Suprapubic skin (tissue), 4 donors: ENCODE data around the gene C1QL1. TPM values are rescaled to one million over a fixed set of nuclear protein-coding genes. Genes with fewer than 3 reads are reported as not detected.

Experiments used
- DNase-seq, 2 donors: peaks; one replicate each; pipeline ENCODE4 v3.0.0-alpha.2; 2019; ENCODE audit warnings: low spot score in 2 of 2
- H3K27ac ChIP-seq: fragments of 200-600 bp; sonication (generic); one replicate; pipeline ENCODE4 v1.5.1; 2019
- H3K27me3 ChIP-seq: fragments of 200-600 bp; sonication (generic); one replicate; pipeline ENCODE4 v1.5.1; 2019
- H3K36me3 ChIP-seq: fragments of 200-600 bp; sonication (generic); one replicate; pipeline ENCODE4 v1.5.1; 2019
- H3K4me1 ChIP-seq: fragments of 200-600 bp; sonication (generic); one replicate; pipeline ENCODE4 v1.5.1; 2019
- H3K4me3 ChIP-seq: fragments of 200-600 bp; sonication (generic); one replicate; pipeline ENCODE4 v1.5.1; 2019; ENCODE audit warnings: mild to moderate bottlenecking
- H3K9me3 ChIP-seq: fragments of 200-600 bp; sonication (generic); one replicate; pipeline ENCODE4 v1.5.1; 2019
- CTCF ChIP-seq, 2 donors: fragments of 200-600 bp in 1 of 2; fragments of 450-650 bp in 1 of 2; sonication (generic) in 1 of 2; IDR thresholded peaks; one replicate each; pipeline ENCODE4 v1.5.1; 2016 to 2019; ENCODE audit warnings: antibody characterized with exemption in 2 of 2, mild to moderate bottlenecking in 1 of 2, moderate library complexity in 1 of 2
- EP300 ChIP-seq: sonication (generic); formaldehyde crosslinking; IDR thresholded peaks from one replicate; pipeline ENCODE4 v1.6.1; 2017; ENCODE audit warnings: antibody characterized with exemption
- POLR2A ChIP-seq, 2 donors: fragments of 450-650 bp; IDR thresholded peaks; one replicate each; pipeline ENCODE4 v1.6.1; 2017; ENCODE audit warnings: antibody characterized with exemption in 2 of 2, mild to moderate bottlenecking in 2 of 2, moderate library complexity in 2 of 2
- POLR2AphosphoS5 ChIP-seq, 3 donors: sonication (generic); formaldehyde crosslinking; IDR thresholded peaks; one replicate each; pipeline ENCODE4 v1.6.1; 2017; ENCODE audit warnings: antibody characterized with exemption in 3 of 3
- WGBS: methylation state at CpG from one replicate; pipeline ENCODE4 v1.1.5; 2018; 5-methylcytosine and 5-hydroxymethylcytosine counted together
- total RNA-seq, 4 donors: library from RNA; depleted of rRNA; stranded (reverse); fragments of >200 nt; gene quantifications; one replicate each; pipeline ENCODE4 v1.1.0, GENCODE V29; 2016

Gene C1QL1
- total RNA-seq, 4 donors from 2014 or later = not detected

DNA sequence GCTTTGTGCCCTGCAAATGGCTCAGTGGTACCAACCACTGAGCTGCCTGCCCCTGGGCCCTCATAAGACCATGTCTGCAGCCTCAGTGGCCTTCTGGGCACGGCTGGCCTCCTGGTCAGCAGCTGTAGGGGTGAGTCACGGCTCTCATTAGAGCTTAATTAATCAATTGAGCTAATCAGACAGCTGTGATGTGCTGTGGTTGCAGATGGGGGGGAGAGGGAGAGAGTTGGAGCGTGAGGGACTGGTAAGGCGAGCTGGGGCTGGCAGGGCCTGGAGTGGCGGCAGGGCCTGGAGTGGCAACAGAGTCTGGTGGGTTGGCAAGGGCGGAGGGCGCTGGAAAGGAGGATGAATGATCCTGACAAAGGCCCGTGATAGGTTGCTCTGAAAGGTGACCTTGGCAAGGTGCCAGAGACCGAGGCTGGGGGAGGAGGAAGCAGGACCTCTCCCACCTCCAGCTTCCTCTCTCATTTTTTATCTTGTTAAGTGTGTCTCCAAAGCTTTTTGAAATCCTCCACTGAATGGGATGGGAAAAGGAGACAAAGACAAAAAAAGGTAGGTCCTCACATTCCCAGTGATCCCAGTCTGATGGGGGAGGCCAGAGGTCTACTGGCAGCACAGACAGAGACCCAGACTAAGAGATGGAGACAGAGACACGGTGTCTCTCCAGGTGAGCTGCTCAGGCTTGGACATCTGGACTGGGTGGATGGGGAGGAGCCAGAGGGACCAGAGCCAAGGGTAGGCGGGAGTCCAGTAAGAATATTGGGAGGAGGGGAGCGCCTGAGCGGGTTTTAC is 41.8 kb upstream of the C1QL1 start:
- Histone ChIP-seq H3K36me3 (no peaks in the 10 kb centered on the region), H3K4me1 (no peaks in the 10 kb centered on the region), H3K9me3 (no peaks in the 10 kb centered on the region), H3K27ac (no peak overlapping the region), H3K27me3 (no peaks in the 10 kb centered on the region), H3K4me3 (no peak overlapping the region)
- no peak for DNase-seq
- WGBS = 76% methylated on average over 12 of the region's 13 CpGs
- TF ChIP-seq POLR2AphosphoS5 (IDR thresholded peaks at IDR 0.05) = no peak
- no peak for TF ChIP-seq POLR2A (IDR thresholded peaks at IDR 0.05)
- TF ChIP-seq EP300 = no peak
- TF ChIP-seq CTCF (IDR thresholded peaks at IDR 0.05) = no peak

DNA sequence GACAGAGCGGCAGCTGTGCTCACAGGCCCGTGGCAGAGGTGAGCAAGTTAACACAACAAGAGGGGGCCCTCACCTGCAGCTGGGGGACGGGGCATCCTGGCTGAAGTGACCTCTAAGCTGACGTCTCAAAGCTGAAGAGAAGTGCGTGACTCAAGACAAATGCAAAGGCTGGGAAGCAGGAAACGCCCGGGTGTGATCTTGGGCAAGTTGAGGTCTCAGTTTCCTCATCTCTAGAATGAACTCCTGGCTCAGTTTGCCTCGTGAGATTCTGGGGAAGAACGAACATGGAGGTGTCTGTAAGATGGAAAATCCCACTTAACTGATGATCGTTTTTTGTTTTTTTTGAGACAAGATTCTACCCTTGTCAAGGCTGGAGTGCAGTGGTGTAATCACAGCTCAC is 40.1 kb upstream of the C1QL1 start:
- DNase-seq = no peak
- Histone ChIP-seq H3K4me3 (no peak overlapping the region), H3K36me3 (no peaks in the 10 kb centered on the region), H3K9me3 (no peaks in the 10 kb centered on the region), H3K27ac (no peak overlapping the region), H3K4me1 (no peaks in the 10 kb centered on the region), H3K27me3 (no peaks in the 10 kb centered on the region)
- 84% methylated on average over 10 of the region's 10 CpGs for WGBS
- no peak for TF ChIP-seq CTCF (IDR thresholded peaks at IDR 0.05)
- TF ChIP-seq POLR2AphosphoS5 (IDR thresholded peaks at IDR 0.05) = no peak
- TF ChIP-seq EP300 = no peak
- no peak for TF ChIP-seq POLR2A (IDR thresholded peaks at IDR 0.05)

DNA sequence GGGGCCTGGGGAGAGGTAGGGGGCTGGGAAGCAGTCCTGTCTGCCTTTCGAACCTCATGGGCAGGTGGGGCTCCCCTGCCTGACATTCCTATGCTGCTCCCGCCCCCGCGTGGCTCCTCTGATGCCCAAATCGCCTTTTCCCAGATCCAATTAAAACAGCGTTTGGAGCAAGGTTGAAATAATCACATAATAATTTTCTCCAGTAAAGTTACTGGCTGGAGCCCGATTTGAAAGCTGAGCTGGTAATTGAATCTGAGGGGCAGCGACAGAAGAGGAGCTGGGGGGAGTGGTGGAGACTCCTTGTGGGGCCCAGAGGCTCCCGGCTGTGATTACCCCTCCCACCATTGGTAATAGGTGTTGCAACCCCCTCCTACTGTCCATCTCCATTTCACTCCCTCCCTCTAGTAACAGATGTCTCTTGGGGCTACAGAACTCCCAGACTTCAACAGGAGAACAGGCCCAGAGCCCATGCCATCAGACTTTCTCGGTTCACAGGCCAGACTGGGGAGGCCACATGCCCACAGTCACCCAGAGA is 38.9 kb upstream of the C1QL1 start:
- no peaks in the 10 kb centered on the region for H3K27me3 ChIP-seq
- no peaks in the 10 kb centered on the region for H3K9me3 ChIP-seq
- no peak for TF ChIP-seq EP300
- no peak for TF ChIP-seq POLR2AphosphoS5 (IDR thresholded peaks at IDR 0.05)
- no peak for TF ChIP-seq POLR2A (IDR thresholded peaks at IDR 0.05)
- no peak for TF ChIP-seq CTCF (IDR thresholded peaks at IDR 0.05)
- no peak for DNase-seq
- WGBS = 29% methylated on average over 10 of the region's 10 CpGs
- H3K4me3 ChIP-seq = no peak overlapping the region
- H3K27ac ChIP-seq = no peak overlapping the region
- no peaks in the 10 kb centered on the region for H3K4me1 ChIP-seq
- no peaks in the 10 kb centered on the region for H3K36me3 ChIP-seq

- Histone ChIP-seq H3K4me3 (no peak overlapping the region), H3K36me3 (no peaks in the 10 kb centered on the region), H3K27ac (no peak overlapping the region), H3K4me1 (no peaks in the 10 kb centered on the region), H3K27me3 (no peaks in the 10 kb centered on the region), H3K9me3 (no peaks in the 10 kb centered on the region)
- WGBS = 81% methylated on average over 2 of the region's 2 CpGs
- no peak for DNase-seq
- TF ChIP-seq EP300 = no peak
- TF ChIP-seq POLR2A (IDR thresholded peaks at IDR 0.05) = no peak
- TF ChIP-seq POLR2AphosphoS5 (IDR thresholded peaks at IDR 0.05) = no peak
- TF ChIP-seq CTCF (IDR thresholded peaks at IDR 0.05) = no peak
These were observed 37.6 kb upstream of the C1QL1 start for GRCh38 chr17:45005700-45006099.

GRCh38 chr17:45004388-45004787 is 36.3 kb upstream of the C1QL1 start:
- Histone ChIP-seq H3K4me3 (no peak overlapping the region), H3K27ac (no peak overlapping the region), H3K9me3 (no peaks in the 10 kb centered on the region), H3K36me3 (no peaks in the 10 kb centered on the region), H3K4me1 (no peaks in the 10 kb centered on the region), H3K27me3 (no peaks in the 10 kb centered on the region)
- TF ChIP-seq EP300 (no peak), POLR2AphosphoS5 (IDR thresholded peaks at IDR 0.05) (no peak), CTCF (IDR thresholded peaks at IDR 0.05) (no peak), POLR2A (IDR thresholded peaks at IDR 0.05) (no peak)
- 100% methylated on average over 3 of the region's 3 CpGs for WGBS
- no peak for DNase-seq
